ENCODE measurements around the gene MAMDC4. TPM values are rescaled to one million over a fixed set of nuclear protein-coding genes. Genes with fewer than 3 reads are reported as not detected.

MAMDC4 gene
- total RNA-seq, 1 experiment from 2014 or later: 6.7 TPM

GRCh38 chr9:136885950-136886578, 33.9 kb downstream of the MAMDC4 start, which contains the start of gene TRAF2 (continued):
- TF ChIP-seq ZNF232 (CRISPR knock-in tag; IDR thresholded peaks at IDR 0.05) (no peak), ZNF416 (CRISPR knock-in tag; IDR thresholded peaks at IDR 0.05) (no peak), ZNF263 (CRISPR knock-in tag; IDR thresholded peaks at IDR 0.05; ENCODE audit: low read depth) (no peak), USF1 (CRISPR knock-in tag; IDR thresholded peaks at IDR 0.05) (peak; percentile 53; the same call in 1 of the 2 replicates), JUN (CRISPR knock-in tag; IDR thresholded peaks at IDR 0.05) (no peak), OVOL2 (CRISPR knock-in tag; IDR thresholded peaks at IDR 0.05; ENCODE audit: borderline replicate concordance) (no peak), ZNF121 (CRISPR knock-in tag; IDR thresholded peaks at IDR 0.05) (no peak), ZBTB43 (CRISPR knock-in tag; IDR thresholded peaks at IDR 0.05) (no peak; the same call in 1 of the 2 replicates), AR (CRISPR knock-in tag; IDR thresholded peaks at IDR 0.05) (no peak), HMGA2 (CRISPR knock-in tag; IDR thresholded peaks at IDR 0.05) (no peak)

GRCh38 chr9:136886610-136887597, 34.8 kb downstream of the MAMDC4 start:
- Mint-ChIP-seq H3K36me3 (no peaks in the 10 kb centered on the region), H3K27ac (peak overlapping the region; percentile 60; the same call in 1 of the 2 replicates), H3K27me3 (ENCODE audit: low read depth) (no peaks in the 10 kb centered on the region), H3K9me3 (no peaks in the 10 kb centered on the region), H3K4me3 (peak overlapping the region; percentile 75), H3K4me1 (peaks cover 9% of the 10 kb centered on the region)
- POLR2A ChIA-PET: interaction anchor here (1.3 kb wide), 1 partner anchor 40 kb away, joined by 4 read pairs; no protein-coding TSS in a partner anchor
- DNase-seq (ENCODE audit: low spot score) (peak; percentile 70), ATAC-seq (peak; percentile 42)
- CTCF ChIA-PET: interaction anchor here (0.5 to 2.9 kb wide), 9 partner anchors 40 to 264 kb away, joined by 3 to 16 read pairs (median 4); partner anchors contain the start of gene AJM1
- TF ChIP-seq SOX15 (CRISPR knock-in tag; IDR thresholded peaks at IDR 0.05): no peak
- TF ChIP-seq ESRRA (CRISPR knock-in tag; IDR thresholded peaks at IDR 0.05; ENCODE audit: borderline replicate concordance): no peak
- TF ChIP-seq GTF2I (CRISPR knock-in tag; conservative IDR thresholded peaks at IDR 0.05): no peak
- 0 out of 2 replicates have a peak, but pooled peaks have one; percentile 35 for TF ChIP-seq RELA (CRISPR knock-in tag; IDR thresholded peaks at IDR 0.05; ENCODE audit: borderline replicate concordance)
- TF ChIP-seq ATF6 (CRISPR knock-in tag; IDR thresholded peaks at IDR 0.05): no peak
- TF ChIP-seq IRF1 (CRISPR knock-in tag; IDR thresholded peaks at IDR 0.05): no peak
- no peak for TF ChIP-seq ZNF138 (CRISPR knock-in tag; conservative IDR thresholded peaks at IDR 0.05)
- no peak for TF ChIP-seq ZNF425 (CRISPR knock-in tag; conservative IDR thresholded peaks at IDR 0.05)
- TF ChIP-seq E2F4 (CRISPR knock-in tag; IDR thresholded peaks at IDR 0.05; ENCODE audit: borderline replicate concordance, low read depth): peak; percentile 68
- TF ChIP-seq NR2C2 (CRISPR knock-in tag; IDR thresholded peaks at IDR 0.05): peak; percentile 55; the same call in 1 of the 2 replicates
- peak; percentile 68; the same call in 1 of the 2 replicates for TF ChIP-seq HMGXB4 (CRISPR knock-in tag; IDR thresholded peaks at IDR 0.05)
